ENCODE results near the gene SLC39A10.

Gene SLC39A10

DNA sequence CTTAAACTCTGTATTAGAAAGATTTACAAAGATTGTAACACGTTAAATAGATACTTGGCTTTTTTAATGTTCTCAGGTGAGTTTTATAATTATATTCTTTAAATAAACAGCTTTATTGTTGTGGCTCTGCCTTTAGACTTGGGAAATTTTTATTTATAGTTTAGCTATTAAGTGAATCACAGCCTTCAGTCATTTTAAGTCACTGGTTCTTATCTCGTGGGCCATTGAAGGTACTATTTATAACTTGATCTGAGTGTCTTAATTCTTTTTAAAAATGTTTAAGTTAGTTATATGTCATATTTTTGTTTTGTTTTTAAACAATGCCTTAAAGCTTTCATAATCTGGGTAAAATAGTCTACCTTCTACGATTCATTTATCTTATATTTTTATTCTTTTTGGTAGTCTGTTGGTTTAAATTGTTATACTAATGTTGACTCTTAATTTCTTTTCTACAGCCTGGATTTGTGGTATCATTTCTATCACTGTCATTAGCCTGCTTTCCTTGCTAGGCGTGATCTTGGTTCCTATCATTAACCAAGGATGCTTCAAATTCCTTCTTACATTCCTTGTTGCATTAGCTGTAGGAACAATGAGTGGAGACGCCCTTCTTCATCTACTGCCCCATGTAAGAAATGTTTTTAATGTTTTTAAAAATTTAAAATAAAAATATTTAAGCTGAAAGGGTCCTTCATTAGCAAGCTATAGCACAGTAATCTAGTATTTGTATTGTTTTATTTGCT lies 49.3 kb downstream of the SLC39A10 start:
- no peak for FAIRE-seq
- no peak for DNase-seq (ENCODE audit: insufficient read length, low spot score)
- TF ChIP-seq POLR2A (IDR thresholded peaks at IDR 0.05; ENCODE audit: low read depth, low read length) (no peak), PAX5 (IDR thresholded peaks at IDR 0.05; ENCODE audit: insufficient read depth, low read length, severe bottlenecking) (no peak)

DNA sequence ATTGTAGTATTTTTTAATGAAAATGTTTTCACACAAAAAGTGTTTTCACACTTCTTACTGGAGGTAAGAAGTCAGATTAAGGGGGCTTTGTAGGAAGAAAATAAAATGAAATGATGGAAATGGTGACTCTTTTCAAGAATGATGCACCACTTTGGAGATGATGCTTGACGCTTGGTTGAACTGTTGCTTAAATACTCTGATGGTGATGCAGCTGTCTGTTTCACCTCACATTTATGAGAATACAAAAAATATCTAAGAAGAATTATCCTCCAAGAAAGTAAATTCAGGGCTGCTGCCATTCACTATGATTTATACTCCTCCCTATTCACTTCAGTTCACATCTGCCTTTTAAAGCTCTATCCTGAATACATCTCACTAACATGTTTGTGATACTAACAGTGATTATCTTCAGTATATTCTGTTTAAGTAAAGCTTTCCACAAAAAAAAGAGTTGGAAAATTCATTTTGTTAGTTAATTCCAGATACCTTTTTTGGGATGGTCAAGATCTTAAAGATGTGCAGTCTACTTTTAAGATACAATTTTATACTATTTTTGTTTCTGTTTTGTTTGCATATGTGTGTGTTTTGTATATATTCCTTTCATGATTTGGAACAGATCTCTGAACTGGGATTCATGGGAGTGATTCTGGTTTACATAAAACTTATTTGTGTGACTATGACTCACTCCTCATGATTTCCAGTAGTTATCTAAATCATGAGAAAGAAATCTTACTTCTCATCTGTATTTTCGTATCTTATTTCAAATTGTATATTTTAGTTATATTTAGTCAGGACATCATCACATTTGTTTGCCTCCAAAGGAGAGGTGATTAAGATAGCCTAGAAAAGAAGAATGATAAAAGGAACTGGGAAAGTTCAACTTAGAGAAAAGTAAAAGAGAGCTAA lies 53.1 kb downstream of the SLC39A10 start:
- DNase-seq (ENCODE audit: insufficient read length, low spot score) (no peak), FAIRE-seq (no peak)
- TF ChIP-seq POLR2A (IDR thresholded peaks at IDR 0.05; ENCODE audit: low read depth, low read length) (no peak), SPI1 (IDR thresholded peaks at IDR 0.05; ENCODE audit: low read depth, low read length) (no peak), PAX5 (IDR thresholded peaks at IDR 0.05; ENCODE audit: insufficient read depth, low read length, severe bottlenecking) (no peak), POLR2AphosphoS5 (IDR thresholded peaks at IDR 0.05; ENCODE audit: low read depth, low read length) (no peak), TAF1 (IDR thresholded peaks at IDR 0.05; ENCODE audit: low read depth, low read length) (no peak), POU2F2 (IDR thresholded peaks at IDR 0.05; ENCODE audit: low read depth, low read length) (no peak)

DNA sequence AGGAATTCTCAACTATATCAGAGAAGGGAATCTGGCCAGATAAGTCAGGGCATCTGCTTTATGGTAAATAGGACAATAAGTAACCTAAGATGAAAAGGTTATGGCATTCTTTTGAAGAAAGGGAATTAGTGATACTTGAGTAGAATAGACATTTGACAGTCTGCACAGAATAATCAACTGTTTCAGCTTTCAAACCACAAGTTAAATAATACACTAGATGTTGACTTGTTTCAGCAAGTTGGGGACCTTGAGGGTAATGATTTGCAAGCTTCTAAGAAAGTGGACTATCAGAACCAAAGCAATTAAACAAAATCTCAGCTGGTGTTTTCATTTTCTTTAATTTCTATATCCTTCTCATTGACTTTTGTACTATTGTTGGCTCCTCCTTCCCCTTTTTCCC lies 54.5 kb downstream of the SLC39A10 start:
- FAIRE-seq, result no peak
- DNase-seq (ENCODE audit: insufficient read length, low spot score), result no peak
- TF ChIP-seq SPI1 (IDR thresholded peaks at IDR 0.05; ENCODE audit: low read depth, low read length), result no peak
- TF ChIP-seq PAX5 (IDR thresholded peaks at IDR 0.05; ENCODE audit: insufficient read depth, low read length, severe bottlenecking), result no peak
- TF ChIP-seq POU2F2 (IDR thresholded peaks at IDR 0.05; ENCODE audit: low read depth, low read length), result no peak
- no peak for TF ChIP-seq TAF1 (IDR thresholded peaks at IDR 0.05; ENCODE audit: low read depth, low read length)
- TF ChIP-seq POLR2A (IDR thresholded peaks at IDR 0.05; ENCODE audit: low read depth, low read length), result no peak
- TF ChIP-seq POLR2AphosphoS5 (IDR thresholded peaks at IDR 0.05; ENCODE audit: low read depth, low read length), result no peak

DNA sequence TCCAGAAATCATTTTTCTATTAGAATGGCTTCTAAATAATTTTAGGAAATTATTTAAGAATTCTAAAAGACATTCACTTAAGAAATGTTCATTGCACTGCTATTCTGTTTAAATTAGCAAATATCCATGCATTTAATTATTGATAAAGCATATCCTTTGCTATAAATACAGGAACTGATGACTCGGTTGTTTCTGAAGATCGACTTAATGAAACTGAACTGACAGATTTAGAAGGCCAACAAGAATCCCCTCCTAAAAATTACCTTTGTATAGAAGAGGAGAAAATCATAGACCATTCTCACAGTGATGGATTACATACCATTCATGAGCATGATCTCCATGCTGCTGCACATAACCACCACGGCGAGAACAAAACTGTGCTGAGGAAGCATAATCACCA lies 59.4 kb downstream of the SLC39A10 start:
- DNase-seq (ENCODE audit: insufficient read length, low spot score), result no peak
- TF ChIP-seq POU2F2 (IDR thresholded peaks at IDR 0.05; ENCODE audit: low read depth, low read length) (no peak), POLR2AphosphoS5 (IDR thresholded peaks at IDR 0.05; ENCODE audit: low read depth, low read length) (no peak), POLR2A (IDR thresholded peaks at IDR 0.05; ENCODE audit: low read depth, low read length) (no peak), PAX5 (IDR thresholded peaks at IDR 0.05; ENCODE audit: insufficient read depth, low read length, severe bottlenecking) (no peak), TAF1 (IDR thresholded peaks at IDR 0.05; ENCODE audit: low read depth, low read length) (no peak), SPI1 (IDR thresholded peaks at IDR 0.05; ENCODE audit: low read depth, low read length) (no peak)
- FAIRE-seq, result no peak

DNA sequence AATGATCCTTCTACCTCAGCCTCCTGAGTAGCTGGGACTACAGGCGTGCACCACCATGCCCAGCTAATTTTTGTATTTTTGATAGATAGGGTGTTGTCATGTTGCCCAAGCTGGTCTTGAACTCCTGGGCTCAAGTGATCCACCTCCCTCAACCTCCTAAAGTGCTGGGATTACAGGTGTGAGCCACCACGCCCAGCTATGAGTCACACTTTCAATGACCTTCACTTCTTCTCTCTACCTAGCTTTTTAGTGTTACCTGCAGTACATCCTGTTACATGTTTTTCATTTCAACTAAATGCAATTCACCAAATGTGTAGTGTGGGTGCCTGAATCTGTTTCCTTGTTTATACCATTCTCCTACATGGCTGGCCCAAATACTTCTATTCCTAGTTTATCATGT lies 64.0 kb downstream of the SLC39A10 start:
- TF ChIP-seq POLR2AphosphoS5 (IDR thresholded peaks at IDR 0.05; ENCODE audit: low read depth, low read length) (no peak), TAF1 (IDR thresholded peaks at IDR 0.05; ENCODE audit: low read depth, low read length) (no peak), POU2F2 (IDR thresholded peaks at IDR 0.05; ENCODE audit: low read depth, low read length) (no peak), SPI1 (IDR thresholded peaks at IDR 0.05; ENCODE audit: low read depth, low read length) (no peak), POLR2A (IDR thresholded peaks at IDR 0.05; ENCODE audit: low read depth, low read length) (no peak), PAX5 (IDR thresholded peaks at IDR 0.05; ENCODE audit: insufficient read depth, low read length, severe bottlenecking) (no peak)
- no peak for FAIRE-seq
- DNase-seq (ENCODE audit: insufficient read length, low spot score), result no peak

DNA sequence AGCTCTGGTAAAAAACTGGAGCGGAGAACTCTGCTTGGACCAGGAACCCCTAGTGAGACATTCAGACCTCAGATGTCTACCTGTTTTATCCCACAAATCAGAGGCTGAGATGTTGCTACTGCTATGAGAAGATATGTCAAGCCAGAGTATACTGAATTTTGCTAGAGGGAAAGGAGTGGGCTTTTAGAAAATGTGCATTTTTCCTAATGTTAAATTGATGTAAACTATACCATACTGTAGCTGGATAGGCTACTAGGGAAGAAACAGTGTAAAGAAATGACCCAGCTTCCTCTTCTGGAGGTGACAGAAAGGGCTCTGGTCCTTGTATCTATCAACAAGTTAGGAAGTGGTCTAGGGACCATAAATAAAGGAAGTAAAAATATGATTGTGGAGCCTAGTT lies 65.0 kb downstream of the SLC39A10 start:
- DNase-seq (ENCODE audit: insufficient read length, low spot score) (no peak), FAIRE-seq (no peak)
- TF ChIP-seq PAX5 (IDR thresholded peaks at IDR 0.05; ENCODE audit: insufficient read depth, low read length, severe bottlenecking) (no peak), POU2F2 (IDR thresholded peaks at IDR 0.05; ENCODE audit: low read depth, low read length) (no peak), SPI1 (IDR thresholded peaks at IDR 0.05; ENCODE audit: low read depth, low read length) (no peak), POLR2AphosphoS5 (IDR thresholded peaks at IDR 0.05; ENCODE audit: low read depth, low read length) (no peak), POLR2A (IDR thresholded peaks at IDR 0.05; ENCODE audit: low read depth, low read length) (no peak), TAF1 (IDR thresholded peaks at IDR 0.05; ENCODE audit: low read depth, low read length) (no peak)

DNA sequence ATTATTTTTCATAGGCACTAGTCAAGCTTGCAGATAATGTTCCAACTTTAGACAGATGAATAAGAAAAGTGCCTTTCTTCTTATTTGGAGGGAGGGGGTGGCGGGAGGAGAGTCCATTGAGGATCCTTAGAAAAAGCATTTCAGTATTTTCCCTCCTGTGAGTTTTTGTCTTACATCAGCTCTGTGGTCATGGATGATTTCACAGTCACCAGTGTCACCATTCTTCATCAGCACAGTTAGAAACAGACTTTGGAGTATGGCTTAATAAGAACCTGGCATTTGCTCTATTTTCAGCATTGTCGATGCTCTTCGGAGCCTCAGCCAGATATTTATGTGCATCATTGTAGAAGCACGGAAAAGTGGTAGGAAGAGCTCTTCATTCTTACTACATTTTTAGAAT lies 70.1 kb downstream of the SLC39A10 start:
- DNase-seq (ENCODE audit: insufficient read length, low spot score) (no peak), FAIRE-seq (no peak)
- no peak for TF ChIP-seq POU2F2 (IDR thresholded peaks at IDR 0.05; ENCODE audit: low read depth, low read length)
- TF ChIP-seq TAF1 (IDR thresholded peaks at IDR 0.05; ENCODE audit: low read depth, low read length), result no peak
- no peak for TF ChIP-seq PAX5 (IDR thresholded peaks at IDR 0.05; ENCODE audit: insufficient read depth, low read length, severe bottlenecking)
- no peak for TF ChIP-seq POLR2A (IDR thresholded peaks at IDR 0.05; ENCODE audit: low read depth, low read length)
- TF ChIP-seq SPI1 (IDR thresholded peaks at IDR 0.05; ENCODE audit: low read depth, low read length), result no peak
- no peak for TF ChIP-seq POLR2AphosphoS5 (IDR thresholded peaks at IDR 0.05; ENCODE audit: low read depth, low read length)

DNA sequence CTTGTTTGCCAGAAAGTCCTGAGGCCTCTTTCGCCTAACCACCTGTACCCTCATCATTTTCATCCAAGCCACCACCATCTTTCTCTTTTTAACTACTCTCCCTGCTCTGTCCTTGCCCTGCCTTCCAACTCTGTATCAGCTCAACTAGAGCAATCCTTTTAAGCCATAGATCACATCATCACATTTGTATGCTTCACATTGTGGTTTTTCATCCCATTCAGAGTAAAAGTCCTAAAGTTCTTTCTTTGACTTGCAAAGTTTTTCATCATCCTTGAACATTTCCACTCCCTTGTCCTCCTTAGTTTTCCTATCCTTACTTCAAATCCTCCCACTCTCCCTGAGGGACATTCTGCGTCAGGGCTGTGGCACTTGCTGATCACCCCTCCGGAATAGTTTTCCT lies 73.9 kb downstream of the SLC39A10 start:
- FAIRE-seq, result no peak
- no peak for TF ChIP-seq POLR2AphosphoS5 (IDR thresholded peaks at IDR 0.05; ENCODE audit: low read depth, low read length)
- TF ChIP-seq SPI1 (IDR thresholded peaks at IDR 0.05; ENCODE audit: low read depth, low read length), result no peak
- TF ChIP-seq POLR2A (IDR thresholded peaks at IDR 0.05; ENCODE audit: low read depth, low read length), result no peak
- no peak for TF ChIP-seq PAX5 (IDR thresholded peaks at IDR 0.05; ENCODE audit: insufficient read depth, low read length, severe bottlenecking)
- no peak for TF ChIP-seq POU2F2 (IDR thresholded peaks at IDR 0.05; ENCODE audit: low read depth, low read length)
- no peak for TF ChIP-seq TAF1 (IDR thresholded peaks at IDR 0.05; ENCODE audit: low read depth, low read length)

DNA sequence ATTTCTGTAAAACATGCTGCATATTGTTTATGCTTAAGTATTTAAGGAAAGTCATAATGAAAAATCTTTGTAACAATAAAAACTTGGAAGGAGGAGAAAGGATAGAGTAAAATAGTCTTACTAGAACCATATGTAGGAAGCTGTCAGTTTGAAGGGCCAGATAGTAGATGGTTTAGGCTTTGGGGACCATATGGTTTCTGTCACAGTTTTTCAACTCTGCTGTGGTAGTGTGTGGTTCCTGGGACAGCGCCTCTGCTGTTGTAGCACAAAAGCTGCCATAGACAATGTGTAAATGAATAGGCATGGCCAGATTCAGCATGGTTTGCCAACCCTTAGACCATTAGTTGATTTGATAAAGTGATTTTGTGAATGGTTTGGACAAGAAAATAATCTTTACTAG lies 75.5 kb downstream of the SLC39A10 start:
- FAIRE-seq (no peak), DNase-seq (ENCODE audit: insufficient read length, low spot score) (no peak)
- TF ChIP-seq POLR2AphosphoS5 (IDR thresholded peaks at IDR 0.05; ENCODE audit: low read depth, low read length) (no peak), SPI1 (IDR thresholded peaks at IDR 0.05; ENCODE audit: low read depth, low read length) (no peak), PAX5 (IDR thresholded peaks at IDR 0.05; ENCODE audit: insufficient read depth, low read length, severe bottlenecking) (no peak), POU2F2 (IDR thresholded peaks at IDR 0.05; ENCODE audit: low read depth, low read length) (no peak), TAF1 (IDR thresholded peaks at IDR 0.05; ENCODE audit: low read depth, low read length) (no peak), POLR2A (IDR thresholded peaks at IDR 0.05; ENCODE audit: low read depth, low read length) (no peak)

More for the DNA sequence above, 73.9 kb downstream of the SLC39A10 start:
- no peak for DNase-seq (ENCODE audit: insufficient read length, low spot score)
